Liver (tissue), 9 donors: ENCODE measurements around the gene RAPGEF2. TPM values are rescaled to one million over a fixed set of nuclear protein-coding genes. Genes with fewer than 3 reads are reported as not detected.

Experiments used
- DNase-seq: peaks from one replicate; pipeline ENCODE4 v3.0.0-alpha.2; 2017; ENCODE audit warnings: low spot score
- H3K27ac ChIP-seq, 2 donors: one replicate each; pipeline ENCODE4 v1.7.0; 2013; ENCODE audit warnings: inconsistent platforms in 2 of 2, low read length in 2 of 2, control low read depth in 1 of 2, low read depth in 1 of 2, mild to moderate bottlenecking in 1 of 2
- H3K27me3 ChIP-seq, 4 donors: one replicate each; pipeline versions ENCODE4 v1.6.1 to v1.7.0; 2013; ENCODE audit warnings: low read length in 3 of 4, inconsistent platforms in 1 of 4, mild to moderate bottlenecking in 1 of 4, moderate library complexity in 1 of 4; ENCODE audit not compliant: control insufficient read depth in 4 of 4, insufficient read depth in 4 of 4
- H3K36me3 ChIP-seq, 4 donors: one replicate each; pipeline versions ENCODE4 v1.6.1 to v1.7.0; 2013; ENCODE audit warnings: low read length in 3 of 4, mild to moderate bottlenecking in 3 of 4, low read depth in 1 of 4, moderate library complexity in 1 of 4; ENCODE audit not compliant: control insufficient read depth in 4 of 4, insufficient read depth in 3 of 4
- H3K4me1 ChIP-seq, 4 donors: one replicate each; pipeline versions ENCODE4 v1.6.1 to v1.7.0; 2013; ENCODE audit warnings: low read length in 3 of 4, mild to moderate bottlenecking in 3 of 4, moderate library complexity in 1 of 4; ENCODE audit not compliant: control insufficient read depth in 4 of 4, insufficient read depth in 4 of 4
- H3K4me3 ChIP-seq, 3 donors: one replicate each; pipeline versions ENCODE4 v1.6.1 to v1.7.0; 2013; ENCODE audit warnings: low read length in 3 of 3, control low read depth in 1 of 3, low read depth in 1 of 3, mild to moderate bottlenecking in 1 of 3
- H3K9ac ChIP-seq, 2 donors: one replicate each; pipeline ENCODE4 v1.7.0; 2013; ENCODE audit warnings: low read length in 2 of 2, mild to moderate bottlenecking in 2 of 2, moderate library complexity in 2 of 2, control low read depth in 1 of 2, low read depth in 1 of 2
- H3K9me3 ChIP-seq, 4 donors: one replicate each; pipeline versions ENCODE4 v1.6.1 to v1.7.0; 2013; ENCODE audit warnings: low read length in 3 of 4; ENCODE audit not compliant: control insufficient read depth in 4 of 4
- FOXA1 ChIP-seq: IDR thresholded peaks from 2 replicates; pipeline ENCODE4 v1.6.1; 2016; ENCODE audit warnings: antibody characterized with exemption
- FOXA2 ChIP-seq: IDR thresholded peaks from 2 replicates; pipeline ENCODE4 v1.6.1; 2016; ENCODE audit warnings: antibody characterized with exemption
- GABPA ChIP-seq, 2 donors: IDR thresholded peaks in 1 of 2; conservative IDR thresholded peaks in 1 of 2; 2 replicates each; pipeline ENCODE4 v1.6.1; 2016; ENCODE audit warnings: antibody characterized with exemption in 2 of 2, mild to moderate bottlenecking in 1 of 2, moderate library complexity in 1 of 2
- HNF4A ChIP-seq, 2 donors: conservative IDR thresholded peaks; 2 replicates each; pipeline ENCODE4 v1.6.1; 2016; ENCODE audit warnings: antibody characterized with exemption in 2 of 2, mild to moderate bottlenecking in 2 of 2
- HNF4G ChIP-seq: IDR thresholded peaks from 2 replicates; pipeline ENCODE4 v1.6.1; 2016; ENCODE audit warnings: antibody characterized with exemption
- JUND ChIP-seq, 2 donors: IDR thresholded peaks; 2 replicates each; pipeline ENCODE4 v1.6.1; 2016; ENCODE audit warnings: antibody characterized with exemption in 2 of 2
- RAD21 ChIP-seq, 2 donors: IDR thresholded peaks; 2 replicates each; pipeline ENCODE4 v1.6.1; 2016; ENCODE audit warnings: antibody characterized with exemption in 2 of 2, mild to moderate bottlenecking in 2 of 2
- REST ChIP-seq: IDR thresholded peaks from 2 replicates; pipeline ENCODE4 v1.6.1; 2016; ENCODE audit warnings: antibody characterized with exemption, mild to moderate bottlenecking
- RXRA ChIP-seq, 2 donors: IDR thresholded peaks; 2 replicates each; pipeline ENCODE4 v1.6.1; 2017 to 2018; ENCODE audit warnings: antibody characterized with exemption in 2 of 2, mild to moderate bottlenecking in 1 of 2
- SP1 ChIP-seq: IDR thresholded peaks from 2 replicates; pipeline ENCODE4 v1.6.1; 2018; ENCODE audit warnings: antibody characterized with exemption, mild to moderate bottlenecking
- TAF1 ChIP-seq: conservative IDR thresholded peaks from 2 replicates; pipeline ENCODE4 v1.6.1; 2016; ENCODE audit warnings: antibody characterized with exemption, mild to moderate bottlenecking
- YY1 ChIP-seq: IDR thresholded peaks from 2 replicates; pipeline ENCODE4 v1.6.1; 2016; ENCODE audit warnings: antibody characterized with exemption, mild to moderate bottlenecking
- ZBTB33 ChIP-seq: IDR thresholded peaks from 2 replicates; pipeline ENCODE4 v1.6.1; 2016; ENCODE audit warnings: antibody characterized with exemption
- WGBS: extraction: QIAGEN DNeasy Blood & Tissue Kit; methylation state at CpG from one replicate; pipeline ENCODE4 v1.1.7; 2013; 5-methylcytosine and 5-hydroxymethylcytosine counted together
- polyA plus RNA-seq, 2 donors: library from polyadenylated mRNA; stranded (reverse) in 1 of 2; unstranded in 1 of 2; fragments of 200-250 nt in 1 of 2; fragments of >200 nt in 1 of 2; fragmentation: Nextera tagmentation in 1 of 2; extraction: Ambion mirVana in 1 of 2; gene quantifications; one replicate each; pipeline versions ENCODE4 v1.2.1 to v1.2.3, GENCODE V29; 2013 to 2015
- total RNA-seq, 2 donors: library from RNA; depleted of rRNA; stranded (reverse); fragments of >200 nt; gene quantifications; one replicate each; pipeline ENCODE4 v1.2.3, GENCODE V29; 2014
- TF ChIP-seq, protein P1 (sequence below): IDR thresholded peaks from 2 replicates; pipeline ENCODE4 v1.6.1; 2016; ENCODE audit warnings: antibody characterized with exemption
- TF ChIP-seq, protein P2 (sequence below): IDR thresholded peaks from 2 replicates; pipeline ENCODE4 v1.6.1; 2016; ENCODE audit warnings: antibody characterized with exemption
- TF ChIP-seq, protein P3 (sequence below): fragments of 150-350 bp; IDR thresholded peaks from 2 replicates; pipeline ENCODE4 v1.5.1; 2017; ENCODE audit warnings: improper control_type of control experiment, low read depth, low read length; ENCODE audit not compliant: missing input control
- donor health status: healthy.
- donor health status: healthy.
- donor health status: healthy.
- donor health status: healthy.
- donor health status: healthy.

Gene RAPGEF2
- total and polyA plus RNA-seq, 4 donors, result 7.3 to 90.4 (median 32.2) TPM

- no peaks in the 10 kb centered on the region for H3K36me3 ChIP-seq
- TF ChIP-seq, protein P1, sequence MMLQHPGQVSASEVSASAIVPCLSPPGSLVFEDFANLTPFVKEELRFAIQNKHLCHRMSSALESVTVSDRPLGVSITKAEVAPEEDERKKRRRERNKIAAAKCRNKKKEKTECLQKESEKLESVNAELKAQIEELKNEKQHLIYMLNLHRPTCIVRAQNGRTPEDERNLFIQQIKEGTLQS, result no peak
- TF ChIP-seq HNF4A (conservative IDR thresholded peaks at IDR 0.05), result peak; percentile 30 to 40
- no peaks in the 10 kb centered on the region for H3K9me3 ChIP-seq
- peak overlapping the region in 1 of 3 donors; percentile 40 for H3K4me3 ChIP-seq
- 58% methylated on average over 6 of the region's 6 CpGs for WGBS
- DNase-seq, result no peak
- H3K4me1 ChIP-seq, result no peaks in the 10 kb centered on the region
- H3K27me3 ChIP-seq, result no peaks in the 10 kb centered on the region
- H3K27ac ChIP-seq, result no peak overlapping the region
- H3K9ac ChIP-seq, result no peak overlapping the region
These were observed 25.0 kb upstream of the RAPGEF2 start for GRCh38 chr4:159077702-159078495.

DNA sequence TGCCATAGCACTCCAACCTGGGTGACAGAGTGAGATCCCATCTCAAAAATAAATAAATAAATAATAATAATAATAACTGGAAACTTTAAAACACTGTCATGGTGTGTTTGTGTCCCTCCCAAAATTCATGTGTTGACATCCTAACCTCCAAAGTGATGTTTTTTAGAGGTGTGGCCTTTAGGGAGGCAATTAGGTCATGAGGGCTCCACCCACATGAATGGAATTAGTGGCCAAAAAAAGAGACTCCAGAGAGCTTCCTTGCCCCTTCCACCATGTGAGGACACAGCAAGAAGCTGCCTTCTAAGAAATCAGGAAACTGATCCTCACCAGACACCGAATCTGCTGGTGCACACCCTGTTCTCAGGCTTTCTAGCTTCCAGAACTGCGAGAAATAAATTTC is 23.8 kb upstream of the RAPGEF2 start:
- Histone ChIP-seq H3K4me3 (no peak overlapping the region), H3K9me3 (no peaks in the 10 kb centered on the region), H3K4me1 (no peaks in the 10 kb centered on the region), H3K9ac (no peak overlapping the region), H3K27ac (no peak overlapping the region), H3K36me3 (no peaks in the 10 kb centered on the region), H3K27me3 (no peaks in the 10 kb centered on the region)
- 84% methylated on average over 2 of the region's 2 CpGs for WGBS
- TF ChIP-seq, protein P2, sequence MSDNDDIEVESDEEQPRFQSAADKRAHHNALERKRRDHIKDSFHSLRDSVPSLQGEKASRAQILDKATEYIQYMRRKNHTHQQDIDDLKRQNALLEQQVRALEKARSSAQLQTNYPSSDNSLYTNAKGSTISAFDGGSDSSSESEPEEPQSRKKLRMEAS, result no peak
- TF ChIP-seq FOXA1, result no peak
- TF ChIP-seq HNF4G, result no peak
- TF ChIP-seq SP1, result no peak
- no peak for TF ChIP-seq RXRA (IDR thresholded peaks at IDR 0.05)
- no peak for TF ChIP-seq REST
- no peak for TF ChIP-seq RAD21 (IDR thresholded peaks at IDR 0.05)
- no peak for TF ChIP-seq JUND (IDR thresholded peaks at IDR 0.05)
- TF ChIP-seq, protein P3, sequence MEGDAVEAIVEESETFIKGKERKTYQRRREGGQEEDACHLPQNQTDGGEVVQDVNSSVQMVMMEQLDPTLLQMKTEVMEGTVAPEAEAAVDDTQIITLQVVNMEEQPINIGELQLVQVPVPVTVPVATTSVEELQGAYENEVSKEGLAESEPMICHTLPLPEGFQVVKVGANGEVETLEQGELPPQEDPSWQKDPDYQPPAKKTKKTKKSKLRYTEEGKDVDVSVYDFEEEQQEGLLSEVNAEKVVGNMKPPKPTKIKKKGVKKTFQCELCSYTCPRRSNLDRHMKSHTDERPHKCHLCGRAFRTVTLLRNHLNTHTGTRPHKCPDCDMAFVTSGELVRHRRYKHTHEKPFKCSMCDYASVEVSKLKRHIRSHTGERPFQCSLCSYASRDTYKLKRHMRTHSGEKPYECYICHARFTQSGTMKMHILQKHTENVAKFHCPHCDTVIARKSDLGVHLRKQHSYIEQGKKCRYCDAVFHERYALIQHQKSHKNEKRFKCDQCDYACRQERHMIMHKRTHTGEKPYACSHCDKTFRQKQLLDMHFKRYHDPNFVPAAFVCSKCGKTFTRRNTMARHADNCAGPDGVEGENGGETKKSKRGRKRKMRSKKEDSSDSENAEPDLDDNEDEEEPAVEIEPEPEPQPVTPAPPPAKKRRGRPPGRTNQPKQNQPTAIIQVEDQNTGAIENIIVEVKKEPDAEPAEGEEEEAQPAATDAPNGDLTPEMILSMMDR, result no peak
- no peak for TF ChIP-seq FOXA2
- no peak for TF ChIP-seq TAF1
- TF ChIP-seq, protein P1, result no peak
- TF ChIP-seq ZBTB33, result no peak
- TF ChIP-seq HNF4A (conservative IDR thresholded peaks at IDR 0.05), result no peak
- no peak for TF ChIP-seq GABPA (IDR thresholded peaks at IDR 0.05 in 1 of 2, conservative IDR thresholded peaks at IDR 0.05 in 1 of 2)
- TF ChIP-seq YY1, result no peak
- DNase-seq, result no peak
